Mesenchymal stem cell (in vitro differentiated cells and primary cell): Measurements from ENCODE around the gene SARDH.
A peak's percentile ranks its signal among the peaks of the same experiment; 100 is the strongest.

Experiments
- DNase-seq: peaks from one replicate; pipeline ENCODE4 v3.0.0-alpha.2; 2013
- H2AFZ ChIP-seq: one replicate; pipeline ENCODE4 v1.6.1; 2013; ENCODE audit warnings: low read depth, mild to moderate bottlenecking, control low read depth, inconsistent platforms, low read length, moderate library complexity
- H2AK5ac ChIP-seq: 2 replicates; pipeline ENCODE4 v1.6.1; 2013; ENCODE audit warnings: low read length, moderate library complexity, mild to moderate bottlenecking, inconsistent platforms; ENCODE audit not compliant: severe bottlenecking
- H2BK120ac ChIP-seq: one replicate; pipeline ENCODE4 v1.6.1; 2013; ENCODE audit warnings: low read depth, mild to moderate bottlenecking, inconsistent platforms, low read length, moderate library complexity
- H2BK12ac ChIP-seq, 2 experiments: one replicate each; pipeline ENCODE4 v1.6.1; 2013; ENCODE audit warnings: inconsistent platforms in 2 of 2, low read length in 2 of 2, mild to moderate bottlenecking in 2 of 2, moderate library complexity in 2 of 2, control low read depth in 1 of 2
- H2BK15ac ChIP-seq: one replicate; pipeline ENCODE4 v1.6.1; 2013; ENCODE audit warnings: mild to moderate bottlenecking, low read depth, inconsistent platforms; ENCODE audit not compliant: poor library complexity, severe bottlenecking
- H2BK5ac ChIP-seq: 2 replicates; pipeline ENCODE4 v1.6.1; 2013; ENCODE audit warnings: low read depth, mild to moderate bottlenecking, low read length, control low read depth, inconsistent platforms; ENCODE audit not compliant: poor library complexity, severe bottlenecking
- H3K14ac ChIP-seq, 2 experiments: one replicate each; pipeline ENCODE4 v1.6.1; 2013; ENCODE audit warnings: inconsistent platforms in 2 of 2, low read length in 2 of 2, control low read depth in 1 of 2, mild to moderate bottlenecking in 1 of 2, moderate library complexity in 1 of 2
- H3K18ac ChIP-seq, 2 experiments: one replicate each; pipeline ENCODE4 v1.6.1; 2013; ENCODE audit warnings: inconsistent platforms in 2 of 2, low read length in 2 of 2, control low read depth in 1 of 2, low read depth in 1 of 2, mild to moderate bottlenecking in 1 of 2
- H3K23ac ChIP-seq, 2 experiments: one replicate each; pipeline ENCODE4 v1.6.1; 2013; ENCODE audit warnings: inconsistent platforms in 2 of 2, low read length in 2 of 2, mild to moderate bottlenecking in 2 of 2, moderate library complexity in 2 of 2, control low read depth in 1 of 2
- H3K27ac ChIP-seq: 2 replicates; pipeline ENCODE4 v1.5.1; 2013; ENCODE audit warnings: mild to moderate bottlenecking, moderate library complexity, low read length, control low read depth, inconsistent platforms; ENCODE audit not compliant: poor library complexity, severe bottlenecking
- H3K27me3 ChIP-seq, 2 experiments: 2 replicates each; pipeline versions ENCODE4 v1.6.1 to v1.7.0; 2013; ENCODE audit warnings: low read length in 2 of 2, mild to moderate bottlenecking in 2 of 2, moderate library complexity in 2 of 2, control low read depth in 1 of 2, inconsistent platforms in 1 of 2; ENCODE audit not compliant: control insufficient read depth in 1 of 2, insufficient read depth in 1 of 2
- H3K36me3 ChIP-seq, 2 experiments: 2 replicates each; pipeline versions ENCODE4 v1.6.1 to v1.7.0; 2013; ENCODE audit warnings: low read length in 2 of 2, control low read depth in 1 of 2, inconsistent platforms in 1 of 2, low read depth in 1 of 2, mild to moderate bottlenecking in 1 of 2; ENCODE audit not compliant: insufficient read depth in 2 of 2, control insufficient read depth in 1 of 2
- H3K4ac ChIP-seq, 2 experiments: one replicate each; pipeline ENCODE4 v1.6.1; 2013; ENCODE audit warnings: inconsistent platforms in 2 of 2, low read length in 2 of 2, mild to moderate bottlenecking in 2 of 2, moderate library complexity in 2 of 2, control low read depth in 1 of 2, low read depth in 1 of 2
- H3K4me1 ChIP-seq: 2 replicates; pipeline ENCODE4 v1.6.1; 2013; ENCODE audit warnings: low read depth, low read length, control low read depth; ENCODE audit not compliant: control insufficient read depth, insufficient read depth
- H3K4me2 ChIP-seq: 2 replicates; pipeline ENCODE4 v1.6.1; 2013; ENCODE audit warnings: low read length, mild to moderate bottlenecking, inconsistent platforms; ENCODE audit not compliant: poor library complexity, severe bottlenecking
- H3K4me3 ChIP-seq, 2 experiments: 2 replicates each; pipeline versions ENCODE4 v1.5.1 to v1.7.0; 2013; ENCODE audit warnings: low read length in 2 of 2, mild to moderate bottlenecking in 2 of 2, control low read depth in 1 of 2, low read depth in 1 of 2; ENCODE audit not compliant: insufficient read depth in 1 of 2
- H3K79me1 ChIP-seq: replicated peaks from 2 replicates; pipeline ENCODE4 v1.6.1; 2013; ENCODE audit warnings: mild to moderate bottlenecking, control low read depth, low read length, inconsistent platforms; ENCODE audit not compliant: poor library complexity, severe bottlenecking
- H3K9ac ChIP-seq: 2 replicates; pipeline ENCODE4 v1.7.0; 2013; ENCODE audit warnings: mild to moderate bottlenecking, low read length, moderate library complexity
- H3K9me3 ChIP-seq: 2 replicates; pipeline ENCODE4 v1.7.0; 2013; ENCODE audit warnings: mild to moderate bottlenecking, low read length; ENCODE audit not compliant: control insufficient read depth
- H4K8ac ChIP-seq: one replicate; pipeline ENCODE4 v1.6.1; 2013; ENCODE audit warnings: inconsistent platforms, mild to moderate bottlenecking, low read length, moderate library complexity
- H4K91ac ChIP-seq: one replicate; pipeline ENCODE4 v1.6.1; 2013; ENCODE audit warnings: mild to moderate bottlenecking, low read length, inconsistent platforms
- WGBS: methylation state at CpG from one replicate; pipeline ENCODE4 v1.1.7; 2013; ENCODE audit warnings: mixed read lengths; 5-methylcytosine and 5-hydroxymethylcytosine counted together

SARDH gene

DNA sequence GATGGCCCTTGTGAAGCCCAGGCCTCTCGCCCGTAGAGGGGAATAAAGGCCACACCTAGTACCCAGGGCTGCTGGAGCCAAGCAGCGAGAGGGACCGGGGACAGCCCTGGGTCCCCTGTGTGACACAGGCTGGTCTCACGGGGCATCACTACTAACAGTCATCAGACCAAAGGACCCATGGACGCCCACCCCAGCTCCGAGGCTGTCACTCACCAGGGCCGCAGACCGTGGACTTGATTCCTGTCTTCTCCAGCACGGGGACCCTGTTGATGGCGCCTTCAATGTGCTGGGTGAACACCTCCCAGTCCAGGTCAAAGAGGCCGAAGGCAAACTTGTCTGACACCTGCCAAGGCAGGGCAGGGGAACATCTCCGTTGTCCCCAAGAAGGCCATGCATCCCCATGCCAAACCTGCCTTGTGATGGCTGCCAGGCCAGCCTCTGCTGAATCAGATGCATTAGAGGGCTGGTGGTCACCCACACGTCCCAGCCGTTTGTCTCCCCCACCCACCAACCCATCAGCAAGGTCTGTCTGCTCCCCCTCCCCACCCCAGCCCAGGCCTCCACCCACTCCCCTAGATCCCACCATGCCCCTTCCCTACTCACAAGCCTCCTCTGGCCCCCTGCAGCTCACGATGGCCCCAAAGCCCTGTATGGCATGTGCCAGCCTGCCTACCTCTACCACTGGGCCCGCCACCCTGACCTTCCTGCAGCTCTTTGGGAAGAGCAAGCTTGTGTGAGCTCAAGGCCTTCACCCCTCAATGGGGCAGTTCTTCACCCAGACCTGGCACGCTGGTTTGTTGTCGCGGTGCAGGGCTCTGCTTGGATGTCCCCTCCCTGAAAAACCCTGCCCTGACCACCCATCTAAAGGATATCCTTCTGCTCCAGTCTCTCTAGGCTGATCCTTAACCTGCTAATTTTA, 20.8 kb downstream of the SARDH start:
- H2BK15ac ChIP-seq = peak overlapping the region; percentile 0
- no peak overlapping the region for H4K8ac ChIP-seq
- peak overlapping the region; percentile 74 for H4K91ac ChIP-seq
- no peak overlapping the region for H2AFZ ChIP-seq
- peak overlapping the region in 1 of 2 experiments; percentile 18 for H3K18ac ChIP-seq
- peaks cover 0 to 10% of the 10 kb centered on the region in 2 experiments for H3K27me3 ChIP-seq
- no peak overlapping the region for H3K23ac ChIP-seq
- H3K14ac ChIP-seq = peak overlapping the region in 1 of 2 experiments; percentile 55
- H3K27ac ChIP-seq = no peak overlapping the region
- no peak overlapping the region for H3K4me3 ChIP-seq
- H2AK5ac ChIP-seq = no peak overlapping the region
- 96% methylated on average over 20 of the region's 20 CpGs for WGBS
- H3K4me1 ChIP-seq = peaks cover 44% of the 10 kb centered on the region
- H2BK12ac ChIP-seq = peak overlapping the region; percentile 41 to 90
- H3K4ac ChIP-seq = peak overlapping the region in 1 of 2 experiments; percentile 76
- H3K79me1 ChIP-seq = no peaks in the 10 kb centered on the region
- H3K4me2 ChIP-seq = no peak overlapping the region
- H3K9ac ChIP-seq = no peak overlapping the region
- H3K9me3 ChIP-seq = no peaks in the 10 kb centered on the region
- no peak overlapping the region for H2BK120ac ChIP-seq
- H3K36me3 ChIP-seq = no peaks in the 10 kb centered on the region
- H2BK5ac ChIP-seq = no peak overlapping the region
- DNase-seq = no peak

DNA sequence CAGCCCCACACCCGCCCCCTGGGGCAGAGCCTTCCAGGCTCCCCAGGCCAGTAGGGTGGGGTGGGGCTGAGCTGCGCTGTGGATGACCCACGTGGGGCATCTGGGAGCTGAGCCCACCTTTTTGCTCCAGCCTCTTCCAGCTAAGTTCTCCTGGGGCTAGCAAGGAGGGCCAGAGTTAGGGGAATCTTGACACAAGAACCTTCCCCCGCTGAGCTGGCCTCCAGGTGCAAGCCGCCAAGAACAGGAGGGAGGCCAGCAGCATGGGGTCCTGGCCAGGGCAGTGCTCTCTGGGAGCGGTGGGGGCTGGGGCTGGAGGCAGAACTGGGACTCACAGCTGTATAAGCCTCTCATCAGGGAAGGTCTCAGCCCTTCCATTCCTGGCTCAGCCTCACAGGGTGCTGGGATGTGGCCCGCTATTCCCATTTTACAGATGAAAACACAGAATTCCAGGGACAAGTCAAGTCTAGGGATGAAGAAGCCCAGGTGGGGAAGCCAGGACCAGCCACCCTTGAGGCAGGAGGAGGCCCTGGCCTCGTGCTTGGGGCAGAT, 21.5 kb downstream of the SARDH start:
- Histone ChIP-seq H3K79me1 (no peaks in the 10 kb centered on the region), H3K14ac (no peak overlapping the region), H3K18ac (no peak overlapping the region), H3K4me1 (peaks cover 52% of the 10 kb centered on the region), H3K23ac (no peak overlapping the region), H2BK120ac (peak overlapping the region; percentile 12), H3K36me3 (no peaks in the 10 kb centered on the region), H3K27ac (no peak overlapping the region), H2AFZ (no peak overlapping the region), H3K9ac (no peak overlapping the region), H3K4me3 (no peak overlapping the region), H2BK12ac (peak overlapping the region; percentile 29 to 99), H3K9me3 (no peaks in the 10 kb centered on the region), H3K4ac (peak overlapping the region; percentile 26 to 76), H2AK5ac (no peak overlapping the region), H2BK15ac (peak overlapping the region; percentile 0), H3K27me3 (peaks cover 0 to 4% of the 10 kb centered on the region in 2 experiments), H2BK5ac (no peak overlapping the region), H4K91ac (peak overlapping the region; percentile 79), H3K4me2 (no peak overlapping the region), H4K8ac (peak overlapping the region; percentile 61)
- no peak for DNase-seq
- WGBS = 83% methylated on average over 8 of the region's 8 CpGs

DNA sequence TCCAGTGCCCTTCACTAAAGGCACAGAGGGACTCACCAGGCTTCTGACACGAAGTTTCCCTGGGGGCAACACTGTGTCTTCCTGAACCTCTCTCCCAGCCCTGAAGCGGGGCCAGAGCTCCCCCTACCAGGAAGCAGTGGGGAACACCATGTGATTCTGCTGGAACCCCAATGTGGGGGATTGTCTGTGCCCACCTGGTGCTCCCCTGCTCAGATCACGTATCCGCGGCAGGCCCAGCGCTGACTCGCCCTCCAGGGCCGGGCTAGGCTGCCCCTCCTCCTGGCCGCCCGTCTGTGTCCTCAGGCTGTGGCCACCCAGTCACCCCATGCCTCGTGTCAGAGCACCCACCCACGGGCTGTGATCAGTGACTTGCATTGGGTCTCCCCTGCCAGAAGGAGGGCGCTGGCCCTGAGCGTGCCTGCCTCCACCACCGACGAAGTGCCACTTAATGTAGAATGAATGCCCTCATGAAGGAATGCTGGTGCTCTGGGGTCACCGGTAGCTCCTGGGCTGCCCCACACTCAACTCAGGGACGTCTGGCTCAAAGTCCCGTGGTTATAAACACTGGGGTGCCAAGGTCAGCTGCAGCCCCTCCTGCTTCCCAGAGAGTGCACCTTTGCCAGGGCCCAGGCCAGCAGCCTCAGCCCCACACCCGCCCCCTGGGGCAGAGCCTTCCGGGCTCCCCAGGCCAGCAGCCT, 22.1 kb downstream of the SARDH start:
- WGBS = 42% methylated on average over 20 of the region's 21 CpGs
- H2BK5ac ChIP-seq = no peak overlapping the region

More for the DNA sequence above, 22.1 kb downstream of the SARDH start:
- Histone ChIP-seq H3K14ac (peak overlapping the region in 1 of 2 experiments; percentile 99), H3K18ac (peak overlapping the region; percentile 98 to 99), H3K23ac (peak overlapping the region in 1 of 2 experiments; percentile 63), H3K27ac (no peak overlapping the region), H3K4me2 (peak overlapping the region; percentile 29), H2BK12ac (peak overlapping the region; percentile 99 to 100), H3K27me3 (peaks cover 0 to 4% of the 10 kb centered on the region in 2 experiments), H3K9me3 (no peaks in the 10 kb centered on the region), H3K4ac (peak overlapping the region; percentile 83 to 97), H3K36me3 (no peaks in the 10 kb centered on the region), H2BK120ac (peak overlapping the region; percentile 91), H4K91ac (peak overlapping the region; percentile 99), H2BK15ac (peak overlapping the region; percentile 85), H3K9ac (peak overlapping the region; percentile 48), H2AK5ac (no peak overlapping the region), H3K79me1 (no peaks in the 10 kb centered on the region), H3K4me3 (peak overlapping the region; percentile 7 to 33), H2AFZ (peak overlapping the region; percentile 57), H3K4me1 (peaks cover 58% of the 10 kb centered on the region), H4K8ac (peak overlapping the region; percentile 97)
- DNase-seq = peak; percentile 66
